HG03521 (cell line): ENCODE results near the gene GPR132.
"Not testable (repeated sequence)": the region's sequence is repeated elsewhere in the genome, so short reads cannot be mapped to it uniquely, and the experiment has no call there.

Experiments used
- ATAC-seq: cut with Tn5 transposase; IDR thresholded peaks from one replicate; pipeline ENCODE4 v1.9.1; 2021; ENCODE audit warnings: mild to moderate bottlenecking, moderate library complexity; ENCODE audit not compliant: unreplicated experiment

Gene GPR132

GRCh38 chr14:105091517-105092170 is 26.4 kb upstream of the GPR132 start:
- ATAC-seq: no peak

DNA sequence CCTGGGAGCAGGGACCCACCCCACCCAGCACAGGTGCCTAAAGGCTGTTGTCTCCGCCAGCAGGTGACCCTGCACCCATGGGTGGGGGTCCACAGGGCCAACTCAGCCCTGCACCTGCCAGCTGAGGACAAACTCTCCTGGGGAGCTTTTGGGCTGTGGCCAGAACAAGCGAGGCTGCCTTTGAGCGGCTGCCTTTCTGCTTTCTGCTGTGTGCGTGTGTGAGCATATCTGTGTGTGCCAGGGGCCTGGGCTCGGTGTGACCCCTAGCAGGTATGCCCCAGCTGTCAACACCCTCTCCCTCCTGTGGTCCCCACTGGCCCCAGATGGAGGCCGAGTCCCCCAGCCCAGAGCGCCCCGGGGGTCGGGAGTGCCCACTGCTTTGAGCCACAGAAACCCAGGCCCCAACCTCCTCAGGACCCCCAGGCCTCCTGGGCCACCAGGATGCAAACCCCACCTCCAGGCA is 25.9 kb upstream of the GPR132 start:
- ATAC-seq: no peak

DNA sequence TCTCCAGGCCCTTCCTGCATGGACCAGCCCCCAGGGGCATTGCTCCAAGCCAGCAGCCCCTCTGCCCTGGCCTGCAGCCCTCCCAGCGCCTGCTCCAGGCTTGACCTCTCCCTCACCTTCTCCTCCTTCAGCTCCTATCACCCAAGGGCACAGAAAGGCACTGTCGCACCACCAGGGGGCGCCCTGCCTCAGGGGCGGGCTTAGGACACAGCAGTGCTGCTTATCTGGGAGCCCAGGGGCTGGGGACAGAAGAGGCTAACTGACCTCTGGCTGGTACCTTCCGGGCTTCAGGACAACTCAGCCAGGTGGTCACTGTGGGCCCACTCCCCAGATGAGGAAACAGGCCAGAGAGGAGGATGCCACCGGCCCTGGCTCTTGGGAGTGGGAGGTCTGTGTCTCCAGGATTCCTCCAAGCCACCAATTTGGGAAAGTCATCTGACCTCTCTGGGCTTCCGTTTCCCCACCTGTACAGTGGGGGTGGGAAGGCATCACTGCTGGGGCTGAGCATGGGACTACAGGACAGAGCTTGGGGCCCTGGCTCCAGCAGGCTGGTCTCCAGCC is 25.3 kb upstream of the GPR132 start:
- no peak for ATAC-seq

GRCh38 chr14:105089746-105090492 is 24.7 kb upstream of the GPR132 start:
- no peak for ATAC-seq

GRCh38 chr14:105088812-105089745 is 23.8 kb upstream of the GPR132 start:
- ATAC-seq: no peak

GRCh38 chr14:105087963-105088811 is 23.0 kb upstream of the GPR132 start:
- ATAC-seq: no peak

DNA sequence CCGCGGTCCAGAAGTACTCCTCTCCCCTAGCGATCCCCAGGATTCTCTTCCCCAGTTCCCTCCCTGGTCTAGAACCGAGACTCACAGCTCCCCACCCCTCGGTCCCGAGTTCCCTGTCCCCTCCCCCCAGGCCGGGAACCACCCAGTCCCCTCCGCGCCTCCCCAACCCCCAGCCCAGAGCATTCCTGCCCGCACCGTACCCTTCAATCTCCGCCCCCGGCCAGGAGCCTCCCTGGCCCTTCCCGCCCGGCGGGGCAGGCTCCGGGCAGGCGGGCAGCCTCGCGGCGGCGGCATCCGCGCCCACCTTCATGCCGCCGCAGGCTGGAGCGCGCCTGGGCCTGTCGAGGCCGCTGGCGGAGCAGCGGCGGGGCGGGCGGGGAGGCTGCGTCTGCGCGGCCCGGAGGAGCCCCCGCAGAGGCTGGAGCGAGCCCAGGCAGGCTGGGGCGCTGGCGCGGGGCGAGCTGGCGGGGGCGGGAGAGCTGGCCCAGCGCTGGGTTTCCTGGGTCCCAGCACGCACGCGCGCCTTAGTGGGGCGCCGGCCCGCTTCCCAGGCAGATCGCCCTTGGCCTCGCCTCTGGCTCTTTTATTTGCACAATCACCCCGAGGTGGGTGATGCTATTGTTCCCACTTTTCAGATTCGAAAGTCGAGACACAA is 22.2 kb upstream of the GPR132 start:
- ATAC-seq: no peak

GRCh38 chr14:105086833-105087307 is 21.6 kb upstream of the GPR132 start:
- ATAC-seq: peak; percentile 60

GRCh38 chr14:105085766-105086165 is 20.5 kb upstream of the GPR132 start:
- no peak for ATAC-seq

- no peak for ATAC-seq
Measured at GRCh38 chr14:105084741-105085571, 19.7 kb upstream of the GPR132 start.

DNA sequence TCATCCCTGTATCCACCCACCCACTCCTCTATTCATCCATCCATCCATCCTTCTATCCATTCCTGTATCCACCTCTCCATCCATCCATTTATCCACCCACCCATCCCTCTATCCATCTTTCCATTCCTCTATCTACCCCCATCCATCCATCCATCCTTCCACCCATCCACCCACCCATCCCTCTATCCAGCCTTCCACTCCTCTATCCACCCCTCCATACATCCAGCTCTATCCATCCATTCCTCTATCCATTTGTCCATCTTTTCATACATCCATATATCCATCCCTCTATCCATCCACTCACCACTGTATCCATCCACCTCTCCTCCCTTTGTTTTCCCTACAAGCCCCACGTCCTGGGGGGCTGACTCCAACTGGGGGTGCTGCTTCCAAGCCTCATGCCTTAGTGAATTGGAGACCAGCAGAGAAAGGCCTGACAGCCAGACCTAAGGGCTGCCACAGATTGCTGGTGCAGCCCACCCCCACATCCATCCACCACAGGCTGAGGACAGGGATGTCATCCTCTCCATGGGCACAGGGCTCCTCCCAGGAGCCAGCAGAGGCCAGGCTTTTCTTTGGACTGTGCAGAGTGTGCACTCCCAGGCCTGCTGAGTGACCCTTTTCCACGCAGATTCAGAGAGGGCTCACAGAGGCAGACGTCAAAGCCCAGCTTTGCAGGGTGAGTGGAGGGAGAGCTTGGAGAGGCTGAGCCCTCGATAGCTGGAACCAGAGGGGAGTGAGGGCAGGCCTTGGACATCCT is 18.9 kb upstream of the GPR132 start:
- no peak for ATAC-seq

- ATAC-seq: no peak
Measured at GRCh38 chr14:105082703-105083102, 17.5 kb upstream of the GPR132 start.

DNA sequence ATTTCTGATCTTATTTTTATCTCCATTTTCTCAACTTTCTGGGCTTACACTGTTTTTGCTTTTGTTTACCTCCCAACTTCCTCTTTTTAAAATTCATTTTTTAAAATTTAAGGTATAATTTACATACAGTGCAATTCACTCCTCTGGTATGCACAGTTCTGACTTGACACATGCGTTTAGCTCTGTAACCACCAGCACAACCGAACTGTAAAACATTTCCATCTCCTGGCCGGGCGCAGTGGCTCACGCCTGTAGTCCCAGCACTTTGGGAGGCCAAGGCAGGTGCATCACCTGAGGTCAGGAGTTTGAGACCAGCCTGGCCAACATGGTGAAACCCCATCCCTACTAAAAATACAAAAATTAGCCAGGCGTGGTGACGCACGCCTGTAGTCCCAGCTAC is 16.2 kb upstream of the GPR132 start:
- ATAC-seq: not testable (repeated sequence)

- no peak for ATAC-seq
Measured at GRCh38 chr14:105080161-105080560, 14.9 kb upstream of the GPR132 start.

GRCh38 chr14:105078294-105078693 is 13.1 kb upstream of the GPR132 start:
- ATAC-seq: no peak

- ATAC-seq: no peak
Measured at GRCh38 chr14:105077649-105077995, 12.4 kb upstream of the GPR132 start.

DNA sequence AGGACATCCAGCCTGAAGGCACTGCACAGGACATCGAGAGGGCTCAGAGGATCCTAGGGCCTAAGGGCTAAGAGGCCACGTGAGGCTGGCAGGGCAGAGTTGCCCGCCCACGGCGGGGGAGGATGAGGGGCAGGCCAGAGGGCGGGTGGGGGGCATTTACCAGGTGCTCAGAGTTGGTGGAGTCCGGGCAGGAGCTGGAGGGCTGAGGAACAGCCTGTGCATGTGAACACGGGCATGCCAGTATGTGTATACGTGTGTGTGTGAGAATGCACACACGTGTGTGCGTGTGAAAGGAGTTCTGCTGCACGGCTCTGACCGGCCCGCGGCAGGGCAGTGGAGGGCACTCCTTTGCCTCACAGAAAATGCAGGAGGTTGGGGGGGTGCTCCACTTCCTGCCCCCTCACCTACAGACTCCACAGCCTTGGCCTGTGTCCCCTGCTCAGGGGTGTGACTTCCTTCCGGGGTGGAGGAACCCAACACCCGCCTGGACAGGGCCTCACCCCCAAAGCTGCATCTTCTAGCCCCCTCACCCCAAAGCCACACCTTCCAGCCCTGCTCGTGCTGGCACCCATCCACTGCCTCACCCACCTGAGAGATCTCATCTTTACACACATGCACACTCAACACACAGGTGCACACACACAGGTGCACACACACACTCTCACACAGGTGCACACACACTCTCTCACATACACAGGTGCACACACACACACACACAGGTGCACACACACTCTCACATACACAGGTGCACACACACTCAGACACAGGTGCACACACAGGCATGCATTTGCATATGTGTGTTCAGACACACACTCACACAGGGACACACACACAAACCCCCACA is 11.8 kb upstream of the GPR132 start:
- ATAC-seq: no peak
